Loucy (cell line): ENCODE data around the gene VMAC.

Experiments
- H2AFZ ChIP-seq: fragments of 200-600 bp; sonication (generic); 2 replicates; pipeline ENCODE4 v1.6.0; 2016; ENCODE audit warnings: antibody characterized with exemption, mild to moderate bottlenecking, low read length, moderate library complexity
- H3F3A ChIP-seq: fragments of 200-600 bp; 2 replicates; pipeline ENCODE4 v1.6.0; 2016; ENCODE audit warnings: antibody characterized with exemption, low read depth, mild to moderate bottlenecking
- H3K27me3 ChIP-seq: fragments of 200-600 bp; sonication (generic); 2 replicates; pipeline ENCODE4 v1.6.1; 2014; ENCODE audit warnings: low read length, mild to moderate bottlenecking; ENCODE audit not compliant: insufficient read depth, poor library complexity, severe bottlenecking
- H3K36me3 ChIP-seq: fragments of 200-600 bp; sonication (generic); 2 replicates; pipeline ENCODE4 v1.6.1; 2016; ENCODE audit warnings: low read length; ENCODE audit not compliant: insufficient read depth
- H3K4me1 ChIP-seq: fragments of 200-600 bp; sonication (generic); 2 replicates; pipeline ENCODE4 v1.5.1; 2014; ENCODE audit warnings: low read length, mild to moderate bottlenecking; ENCODE audit not compliant: insufficient read depth, poor library complexity, severe bottlenecking
- H3K4me2 ChIP-seq: fragments of 200-600 bp; sonication (generic); 2 replicates; pipeline ENCODE4 v1.6.0; 2014; ENCODE audit warnings: antibody characterized with exemption, low read length, low read depth, mild to moderate bottlenecking; ENCODE audit not compliant: poor library complexity, severe bottlenecking
- H3K4me3 ChIP-seq: fragments of 200-600 bp; sonication (generic); 2 replicates; pipeline ENCODE4 v1.5.1; 2014; ENCODE audit warnings: low read length, mild to moderate bottlenecking, mixed read lengths; ENCODE audit not compliant: poor library complexity, severe bottlenecking
- H3K79me2 ChIP-seq: fragments of 200-600 bp; sonication (generic); 2 replicates; pipeline ENCODE4 v1.6.1; 2014; ENCODE audit warnings: low read length; ENCODE audit not compliant: insufficient read depth
- H3K9ac ChIP-seq: fragments of 200-600 bp; sonication (generic); 2 replicates; pipeline ENCODE4 v1.6.0; 2014; ENCODE audit warnings: mild to moderate bottlenecking, low read depth, low read length, moderate library complexity; ENCODE audit not compliant: poor library complexity, severe bottlenecking
- H3K9me2 ChIP-seq: fragments of 200-600 bp; sonication (generic); replicated peaks from 2 replicates; pipeline ENCODE4 v1.6.1; 2016; ENCODE audit warnings: low read depth, low read length, mixed read lengths
- H3K9me3 ChIP-seq: fragments of 200-600 bp; sonication (generic); 2 replicates; pipeline ENCODE4 v1.6.1; 2014; ENCODE audit warnings: mild to moderate bottlenecking, antibody characterized with exemption, low read length, low read depth; ENCODE audit not compliant: insufficient read depth
- H4K20me1 ChIP-seq: fragments of 200-600 bp; sonication (generic); 2 replicates; pipeline ENCODE4 v1.6.0; 2014; ENCODE audit warnings: antibody characterized with exemption, low read length, mild to moderate bottlenecking; ENCODE audit not compliant: insufficient read depth, poor library complexity, severe bottlenecking
- EZH2phosphoT487 ChIP-seq: fragments of 200-600 bp; IDR thresholded peaks from 2 replicates; pipeline ENCODE4 v1.6.1; 2018; ENCODE audit warnings: antibody characterized with exemption, mild to moderate bottlenecking, moderate library complexity, borderline replicate concordance
- TF ChIP-seq, protein P1 (sequence below): fragments of 200-600 bp; sonication (generic); conservative IDR thresholded peaks from 2 replicates; pipeline ENCODE4 v1.5.1; 2014; ENCODE audit warnings: mild to moderate bottlenecking, antibody characterized with exemption, low read length

Gene VMAC

DNA sequence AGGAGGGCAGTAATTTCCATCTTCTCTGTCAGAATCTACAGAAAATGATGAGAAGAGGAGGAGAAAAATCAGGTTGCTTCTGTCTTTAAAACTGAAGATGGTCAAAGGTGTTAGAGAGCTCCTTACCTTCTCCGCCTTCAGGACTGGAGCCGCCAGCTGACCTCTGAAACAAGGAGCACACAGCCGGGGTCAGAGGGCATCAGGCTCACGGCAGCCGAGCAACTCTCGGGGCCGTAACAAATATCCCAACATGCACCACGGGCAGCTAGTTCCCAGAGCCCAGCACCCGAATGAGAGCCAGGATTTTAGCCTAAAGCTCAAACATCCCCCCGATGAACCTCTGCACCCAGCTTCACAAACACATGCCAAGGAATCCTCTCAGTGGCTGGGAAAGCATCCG, 37.0 kb downstream of the VMAC start:
- no peaks in the 10 kb centered on the region for H3K27me3 ChIP-seq
- no peak overlapping the region for H2AFZ ChIP-seq
- H3K79me2 ChIP-seq, result peaks cover 50% of the 10 kb centered on the region; the same call in 1 of the 2 replicates
- no peak overlapping the region for H3K9ac ChIP-seq
- no peaks in the 10 kb centered on the region for H3K9me3 ChIP-seq
- H3K36me3 ChIP-seq, result peaks cover 57% of the 10 kb centered on the region; the same call in 1 of the 2 replicates
- H3K9me2 ChIP-seq, result no peaks in the 10 kb centered on the region
- H4K20me1 ChIP-seq, result peaks cover 17% of the 10 kb centered on the region
- H3K4me2 ChIP-seq, result no peak overlapping the region
- TF ChIP-seq EZH2phosphoT487, result no peak
- TF ChIP-seq, protein P1, sequence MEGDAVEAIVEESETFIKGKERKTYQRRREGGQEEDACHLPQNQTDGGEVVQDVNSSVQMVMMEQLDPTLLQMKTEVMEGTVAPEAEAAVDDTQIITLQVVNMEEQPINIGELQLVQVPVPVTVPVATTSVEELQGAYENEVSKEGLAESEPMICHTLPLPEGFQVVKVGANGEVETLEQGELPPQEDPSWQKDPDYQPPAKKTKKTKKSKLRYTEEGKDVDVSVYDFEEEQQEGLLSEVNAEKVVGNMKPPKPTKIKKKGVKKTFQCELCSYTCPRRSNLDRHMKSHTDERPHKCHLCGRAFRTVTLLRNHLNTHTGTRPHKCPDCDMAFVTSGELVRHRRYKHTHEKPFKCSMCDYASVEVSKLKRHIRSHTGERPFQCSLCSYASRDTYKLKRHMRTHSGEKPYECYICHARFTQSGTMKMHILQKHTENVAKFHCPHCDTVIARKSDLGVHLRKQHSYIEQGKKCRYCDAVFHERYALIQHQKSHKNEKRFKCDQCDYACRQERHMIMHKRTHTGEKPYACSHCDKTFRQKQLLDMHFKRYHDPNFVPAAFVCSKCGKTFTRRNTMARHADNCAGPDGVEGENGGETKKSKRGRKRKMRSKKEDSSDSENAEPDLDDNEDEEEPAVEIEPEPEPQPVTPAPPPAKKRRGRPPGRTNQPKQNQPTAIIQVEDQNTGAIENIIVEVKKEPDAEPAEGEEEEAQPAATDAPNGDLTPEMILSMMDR, result no peak
- H3F3A ChIP-seq, result no peaks in the 10 kb centered on the region
- no peaks in the 10 kb centered on the region for H3K4me1 ChIP-seq
- H3K4me3 ChIP-seq, result no peak overlapping the region

DNA sequence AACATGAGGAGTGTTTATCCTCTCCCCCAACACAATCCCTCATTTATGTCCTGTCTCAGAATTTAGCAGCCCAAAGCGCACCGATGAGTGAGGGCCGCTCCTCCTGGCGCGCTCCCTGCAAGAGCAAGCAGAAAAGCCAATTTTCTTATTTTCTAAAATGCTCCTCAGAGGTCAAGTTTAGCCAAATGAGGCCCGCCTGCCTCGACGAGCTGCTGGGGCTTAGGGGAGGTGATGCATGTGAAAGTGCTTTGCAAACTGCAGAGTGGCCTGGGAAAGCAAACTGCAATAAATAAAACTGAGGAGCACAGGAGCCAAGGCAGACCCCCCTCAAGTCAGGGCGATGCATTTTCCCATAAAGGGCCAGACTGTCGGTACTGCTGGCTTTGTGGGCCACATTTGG, 38.4 kb downstream of the VMAC start:
- Histone ChIP-seq H3K36me3 (peaks cover 50% of the 10 kb centered on the region; the same call in 1 of the 2 replicates), H3F3A (no peaks in the 10 kb centered on the region), H3K4me1 (no peaks in the 10 kb centered on the region), H3K9me2 (no peaks in the 10 kb centered on the region), H3K79me2 (peaks cover 62% of the 10 kb centered on the region), H3K4me3 (no peak overlapping the region), H3K27me3 (no peaks in the 10 kb centered on the region), H3K9ac (no peak overlapping the region), H4K20me1 (peaks cover 18% of the 10 kb centered on the region), H3K9me3 (no peaks in the 10 kb centered on the region), H3K4me2 (no peak overlapping the region), H2AFZ (no peak overlapping the region)
- no peak for TF ChIP-seq EZH2phosphoT487
- TF ChIP-seq, protein P1, result no peak

DNA sequence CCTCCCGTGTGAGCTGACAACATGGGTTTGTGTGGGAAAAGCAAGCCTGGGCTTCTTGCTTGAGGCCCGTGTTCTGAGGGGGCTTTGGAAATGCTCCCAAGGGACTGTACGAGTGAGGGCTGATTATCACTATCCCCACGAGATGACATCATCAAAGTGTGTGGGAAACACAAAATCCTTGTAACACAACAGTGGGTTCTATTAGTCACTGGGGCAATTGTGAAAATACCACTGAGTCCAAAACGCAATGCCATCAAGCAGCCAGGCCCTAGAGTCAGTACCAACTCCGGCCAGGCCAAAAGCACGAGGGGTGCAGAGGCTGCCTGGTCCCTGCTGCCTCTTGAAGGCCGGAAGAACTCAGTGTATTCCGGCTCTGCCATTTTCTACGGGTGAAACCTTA, 39.0 kb downstream of the VMAC start:
- Histone ChIP-seq H3K9me2 (no peaks in the 10 kb centered on the region), H2AFZ (no peak overlapping the region), H3K36me3 (peaks cover 49% of the 10 kb centered on the region; the same call in 1 of the 2 replicates), H3K79me2 (peaks cover 66% of the 10 kb centered on the region), H3K4me1 (no peaks in the 10 kb centered on the region), H3K4me3 (no peak overlapping the region), H3K4me2 (no peak overlapping the region), H3K27me3 (no peaks in the 10 kb centered on the region), H3F3A (no peaks in the 10 kb centered on the region), H4K20me1 (peaks cover 18% of the 10 kb centered on the region), H3K9ac (no peak overlapping the region), H3K9me3 (no peaks in the 10 kb centered on the region)
- TF ChIP-seq EZH2phosphoT487, result no peak
- TF ChIP-seq, protein P1, result no peak
